SU-DHL-6 (cell line): ENCODE results near the gene NPAS1.

Experiments used
- CTCF ChIP-seq: fragments of 200-600 bp; sonication (generic); IDR thresholded peaks from one replicate; pipeline ENCODE4 v1.5.1; 2017; ENCODE audit warnings: antibody characterized with exemption, mild to moderate bottlenecking, low read length, moderate library complexity; ENCODE audit not compliant: insufficient read depth, poor library complexity, severe bottlenecking
- EZH2phosphoT487 ChIP-seq: fragments of 200-600 bp; sonication (generic), shearing (Covaris generic); conservative IDR thresholded peaks from 2 replicates; pipeline ENCODE4 v1.6.1; 2018; ENCODE audit warnings: mild to moderate bottlenecking, antibody characterized with exemption, low read length, moderate library complexity, mixed read lengths

GRCh38 chr19:46976845-46977320 is 42.8 kb upstream of the NPAS1 start:
- TF ChIP-seq CTCF: no peak
- TF ChIP-seq EZH2phosphoT487: no peak
